DMS153 (cell line): ENCODE results near the gene KIF17.
A peak's percentile ranks its signal among the peaks of the same experiment; 100 is the strongest.
"Not testable (repeated sequence)": the region's sequence is repeated elsewhere in the genome, so short reads cannot be mapped to it uniquely, and the experiment has no call there.

Source experiments
- DNase-seq: peaks from one replicate; lab custom pipeline; 2025; lab: John Stamatoyannopoulos, UW

The KIF17 gene

DNA sequence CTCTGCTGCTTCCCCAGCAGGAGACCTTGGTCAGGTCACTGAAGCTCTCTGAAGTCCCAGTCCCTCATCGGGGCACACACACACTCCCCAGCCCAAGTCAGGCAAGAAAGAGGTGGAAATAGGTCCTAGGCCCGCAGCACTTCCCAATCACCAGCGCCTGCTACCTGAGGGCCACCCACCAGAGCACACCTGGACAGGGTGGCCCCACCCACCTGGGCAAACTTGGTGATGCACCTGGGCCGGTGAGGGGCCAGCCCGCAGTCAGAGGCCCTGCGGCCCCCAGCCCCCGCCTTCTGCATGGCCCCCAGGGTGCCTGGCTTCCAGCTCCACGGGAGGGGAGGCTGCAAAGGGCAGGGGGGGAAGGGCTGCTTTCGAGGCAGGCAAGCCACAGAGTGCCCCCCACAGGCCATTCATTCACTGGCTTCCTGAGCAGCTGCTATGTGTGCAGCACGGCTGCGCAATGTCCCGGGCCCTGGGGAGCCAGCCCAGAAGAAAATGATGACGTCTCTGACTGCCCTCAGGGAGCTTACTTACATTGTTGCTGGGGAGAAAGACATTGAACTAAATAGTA lies 10.0 kb upstream of the KIF17 start:
- no peak for DNase-seq

DNA sequence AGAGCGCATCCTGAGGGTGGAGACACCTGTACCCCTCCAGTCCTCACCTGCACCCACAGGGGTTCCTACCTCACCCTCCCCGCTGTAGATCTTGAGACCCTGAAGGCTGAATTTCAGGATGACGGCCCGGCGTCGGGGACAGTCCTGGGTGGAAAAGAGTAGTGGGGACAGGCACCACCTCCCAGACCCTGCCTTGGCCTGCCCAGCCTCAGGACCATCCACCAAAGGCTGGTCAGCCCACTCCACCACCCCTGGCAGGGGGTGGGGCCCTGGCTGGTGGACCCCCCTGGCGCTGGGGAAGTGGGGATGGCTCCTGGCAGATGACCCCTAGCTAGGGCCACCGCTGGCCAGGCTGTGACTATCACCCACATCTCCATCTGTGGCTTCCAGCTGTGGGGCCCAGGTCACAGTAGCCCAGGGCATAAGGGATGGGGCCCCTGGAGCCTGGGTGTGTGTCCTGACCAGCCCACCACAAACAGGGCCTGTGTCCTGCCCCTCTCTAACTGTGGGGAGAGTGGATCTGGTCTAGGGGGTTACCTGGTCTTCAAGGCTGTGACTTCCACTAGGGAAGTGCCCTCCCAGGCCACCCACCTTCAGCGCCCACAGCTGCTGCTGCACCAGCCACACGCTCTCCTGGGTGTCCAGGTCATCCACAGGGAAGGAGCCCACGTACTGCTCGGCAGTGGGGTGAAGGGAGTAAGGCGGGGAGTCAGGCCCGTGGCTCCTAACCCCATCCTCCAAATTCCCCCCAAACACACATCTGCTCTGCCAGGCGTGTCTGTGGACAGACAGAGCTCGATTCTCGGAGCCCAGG lies 9.3 kb upstream of the KIF17 start:
- DNase-seq = no peak

DNA sequence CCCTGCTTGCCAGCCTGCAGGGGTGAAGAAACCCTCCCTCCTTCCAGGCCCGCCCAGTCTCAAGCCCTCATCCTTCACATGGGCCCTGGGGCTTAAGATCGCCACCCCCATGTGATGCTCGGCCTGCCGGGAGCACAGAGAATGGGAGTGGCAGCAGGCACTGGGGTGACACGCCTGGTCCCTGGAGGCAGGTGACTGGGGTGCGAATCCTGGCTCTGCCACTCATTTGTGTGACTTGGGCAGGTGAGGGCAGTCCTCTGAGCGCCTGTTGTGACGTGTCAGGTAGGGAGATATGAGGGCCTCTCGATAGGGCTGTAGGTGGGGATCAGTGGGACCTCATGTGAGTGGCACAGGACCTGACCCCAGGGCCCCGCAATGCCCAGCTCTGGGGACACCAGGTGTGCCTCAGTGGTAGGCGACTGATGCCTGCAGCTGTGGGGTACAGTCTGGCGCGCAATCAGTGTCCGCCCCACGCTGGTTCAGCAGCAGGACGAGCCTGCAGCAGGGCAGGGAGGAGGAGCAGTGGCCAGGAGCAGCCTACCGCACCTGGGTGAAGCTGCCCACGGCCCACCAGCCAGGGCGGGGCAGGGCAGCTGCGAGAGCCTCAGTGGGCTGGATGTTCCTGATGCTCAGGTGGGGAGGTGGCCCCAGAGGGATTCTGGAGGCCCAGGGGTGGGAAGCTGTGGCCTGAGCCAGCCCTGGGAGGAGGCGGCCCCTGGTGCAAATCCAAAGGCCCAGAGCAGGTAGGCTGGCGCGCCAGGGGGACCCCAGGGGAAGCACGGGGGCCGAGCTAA lies 8.5 kb upstream of the KIF17 start:
- no peak for DNase-seq

DNA sequence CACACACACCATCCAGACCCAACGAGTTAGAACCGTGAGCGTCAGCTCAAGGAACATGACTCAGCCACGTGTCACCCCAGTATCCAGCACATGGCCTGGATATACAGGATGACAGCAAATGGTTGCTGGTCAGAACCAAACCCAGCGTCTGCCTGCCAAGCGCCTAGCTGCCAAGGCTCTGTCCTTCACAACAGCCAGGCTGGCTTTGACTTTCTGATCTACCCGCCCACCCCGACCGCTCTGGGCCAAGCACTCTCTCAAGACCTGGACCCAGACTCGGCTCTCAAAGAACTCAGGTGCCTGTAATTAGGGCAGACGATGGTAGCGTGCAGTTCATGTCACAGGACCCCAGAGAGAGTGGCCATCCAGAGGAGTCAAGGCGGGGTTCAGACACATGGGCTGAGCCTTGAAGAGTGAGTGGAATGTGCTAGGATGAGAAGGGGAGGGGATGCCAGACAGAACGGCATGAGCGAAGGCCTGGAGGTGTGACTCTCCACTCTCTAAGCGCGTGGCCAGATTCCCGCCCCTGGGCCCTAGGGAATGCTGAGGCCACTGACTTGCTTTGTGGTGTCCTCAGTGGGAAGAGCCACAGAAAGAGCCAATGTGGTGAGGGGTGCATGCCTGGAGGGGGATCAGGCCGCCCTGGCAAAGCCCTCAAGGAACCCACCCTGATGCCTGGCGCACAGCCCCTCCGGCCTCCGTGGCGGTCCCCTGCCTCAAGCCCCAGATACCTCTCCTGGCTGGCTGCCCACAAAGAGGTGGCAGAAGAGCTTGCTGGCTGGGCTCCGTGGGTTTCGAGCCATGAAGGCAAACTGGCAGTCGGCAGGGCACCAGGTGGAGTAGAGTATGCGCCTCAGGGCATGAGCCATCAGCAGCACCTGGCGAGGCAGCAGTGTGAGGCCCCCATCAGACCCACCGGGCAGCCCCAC lies 7.6 kb upstream of the KIF17 start:
- peak; percentile 35 for DNase-seq

DNA sequence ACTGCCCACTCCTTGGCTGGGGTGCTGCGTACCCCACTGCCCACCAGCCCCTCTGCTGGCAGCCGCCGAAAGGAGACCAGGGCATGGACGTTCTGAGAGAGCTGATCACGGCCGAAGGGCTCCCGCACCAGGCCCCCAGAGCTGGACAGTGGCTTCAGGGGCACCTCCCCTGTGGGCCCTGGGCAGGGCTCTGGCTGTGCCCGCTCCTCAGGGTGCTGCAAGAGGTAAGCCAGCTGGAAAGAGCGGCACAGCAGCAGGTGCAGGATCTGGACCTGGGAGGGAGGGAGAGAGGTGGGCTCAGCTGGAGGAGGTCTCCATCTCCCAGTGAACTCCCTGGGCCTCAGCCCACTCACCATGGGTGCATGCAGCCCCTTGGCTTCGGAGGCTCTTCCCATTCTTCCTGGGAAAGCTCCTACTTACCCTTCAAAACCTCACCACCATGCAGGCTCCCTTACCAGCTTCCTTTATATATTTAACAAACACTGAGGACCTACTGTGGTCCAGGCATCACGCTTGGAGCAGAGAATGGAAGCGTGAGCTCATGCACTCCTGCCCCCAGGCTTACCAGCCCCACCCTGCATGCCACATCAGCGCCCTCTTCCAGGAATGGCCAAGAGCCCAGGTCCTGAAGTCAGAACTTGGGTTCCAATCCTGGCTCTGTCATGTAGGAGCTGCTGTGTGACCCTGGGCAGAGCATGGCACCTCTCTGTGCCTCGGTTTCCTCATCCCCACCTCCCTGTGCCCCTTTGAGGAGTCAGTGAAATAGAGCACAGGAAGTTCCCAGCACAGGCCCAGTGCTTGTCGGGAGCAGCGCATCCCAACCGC lies 6.8 kb upstream of the KIF17 start:
- no peak for DNase-seq

DNA sequence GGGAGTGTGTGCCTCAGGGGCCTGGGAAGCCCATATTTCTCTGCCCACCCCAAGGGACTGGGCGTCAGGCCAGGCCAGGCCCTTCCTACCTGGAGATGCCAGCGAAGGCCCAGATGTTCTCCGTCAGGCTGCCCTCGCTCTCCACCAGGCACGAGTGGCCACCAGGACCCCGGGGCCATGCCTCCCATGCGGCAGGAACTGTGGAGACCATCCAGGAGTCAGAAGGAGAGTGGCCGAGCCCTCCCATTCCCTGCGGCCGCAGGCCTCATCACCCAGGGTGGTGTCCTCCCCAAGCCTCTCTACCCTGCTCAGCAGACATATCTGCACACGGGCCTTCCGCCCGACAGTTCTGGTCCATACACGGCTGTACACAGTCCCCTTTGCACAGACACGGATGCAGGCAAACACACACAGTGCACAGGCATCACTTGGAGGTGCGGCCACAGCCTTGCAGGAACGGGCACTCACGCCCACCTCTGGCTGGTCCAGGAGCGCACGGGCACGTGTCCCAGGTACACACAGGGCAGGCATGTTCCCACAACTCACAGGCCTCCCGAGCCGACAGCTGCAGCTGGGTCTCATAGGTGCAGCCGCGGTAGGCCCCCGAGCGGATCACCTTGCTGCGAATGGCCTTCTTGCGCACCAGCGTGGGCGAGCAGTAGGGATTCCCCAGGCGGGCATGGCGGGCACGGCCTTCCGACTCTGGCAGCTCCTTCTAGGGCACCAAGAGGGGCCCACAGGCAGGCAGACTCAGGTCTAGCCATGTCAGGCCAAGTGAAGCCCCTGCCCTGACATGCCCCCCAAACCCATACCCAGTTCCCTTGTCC lies 5.9 kb upstream of the KIF17 start:
- DNase-seq = no peak

DNA sequence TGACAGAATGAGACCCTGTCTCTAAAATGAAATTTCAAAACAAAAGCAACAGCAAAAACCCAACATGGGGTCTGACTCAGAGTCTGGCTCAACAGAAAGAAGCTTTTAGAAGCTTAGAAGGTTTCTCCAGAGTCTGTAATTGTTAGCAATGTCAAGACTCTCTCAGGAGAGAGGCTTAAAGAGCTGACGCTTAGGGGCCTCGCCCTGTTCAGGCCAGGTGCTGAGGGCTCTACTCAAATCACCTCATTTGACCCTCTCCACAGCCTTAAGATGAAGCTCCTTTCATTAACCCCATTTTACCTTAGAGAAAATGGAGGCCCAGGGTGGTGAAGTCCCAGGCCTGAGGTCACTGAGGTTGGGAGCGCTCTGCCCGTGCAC lies 5.3 kb upstream of the KIF17 start:
- DNase-seq = no peak

DNA sequence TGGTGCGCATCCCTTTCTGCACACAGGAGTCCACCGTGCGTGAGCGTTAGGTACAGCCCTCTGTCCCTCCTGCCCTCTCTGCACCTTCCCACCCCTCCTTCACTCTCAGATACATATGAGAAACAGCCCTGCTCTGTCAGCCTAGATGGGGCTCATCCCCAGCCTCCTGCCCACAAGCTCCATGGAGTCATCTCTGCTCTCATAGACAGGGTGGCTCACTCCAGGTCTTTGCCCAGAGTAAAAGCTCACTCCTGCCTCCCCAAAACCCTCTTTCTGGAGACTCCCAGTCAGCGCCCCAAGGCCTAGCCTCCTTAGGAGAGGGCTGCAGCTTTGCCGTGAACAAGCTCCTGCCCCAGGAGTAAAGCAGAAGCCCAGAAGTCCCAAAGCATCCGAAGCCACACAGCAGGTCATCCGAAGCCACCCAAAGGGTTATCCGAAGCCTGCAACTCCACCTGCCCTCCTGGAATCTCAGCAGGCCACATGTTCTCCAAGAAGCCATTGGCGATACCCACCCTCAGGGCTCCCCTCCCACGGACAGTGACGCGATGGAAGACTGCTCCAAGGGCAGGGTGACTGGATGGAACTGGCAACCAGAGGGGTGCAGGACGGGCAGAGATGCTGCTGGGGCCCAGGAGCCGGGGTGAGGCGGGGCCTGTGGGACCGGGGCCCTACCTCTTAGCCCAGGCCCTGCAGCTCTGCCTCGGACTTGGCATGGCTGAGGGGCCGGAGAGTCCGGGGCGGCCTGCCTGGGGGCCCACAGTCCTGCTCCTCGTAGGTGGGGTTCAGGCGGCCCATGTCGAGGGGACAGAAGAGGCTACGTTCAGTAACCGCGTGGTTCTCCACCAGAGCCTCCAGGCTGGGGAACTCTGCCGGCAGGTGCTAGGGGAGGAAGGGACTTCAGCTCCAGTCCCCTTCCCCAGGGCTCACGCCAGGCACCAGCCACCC lies 3.6 kb upstream of the KIF17 start:
- DNase-seq = no peak

DNA sequence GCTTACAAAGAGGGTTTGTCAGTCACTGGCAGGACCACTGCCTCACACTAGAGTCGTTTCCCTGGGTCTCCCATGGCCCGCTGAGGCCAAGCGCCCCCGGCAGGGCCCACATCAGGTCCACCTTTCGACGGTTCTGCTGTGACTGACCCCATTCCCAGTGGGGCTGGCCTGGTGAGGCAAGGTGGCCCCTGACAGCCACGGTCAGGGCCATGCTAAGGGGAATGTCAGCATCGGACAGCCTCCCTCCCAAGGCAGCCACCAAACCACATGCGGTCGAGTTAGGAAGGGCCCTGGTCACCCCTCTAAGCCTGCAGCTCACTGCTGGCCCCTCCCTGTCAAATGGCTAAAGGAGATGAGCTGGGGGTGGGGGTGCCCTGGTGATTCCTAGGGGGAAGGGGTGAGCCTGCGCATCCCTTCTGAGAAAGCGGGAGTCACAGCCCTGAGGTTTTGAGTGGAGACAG lies 2.9 kb upstream of the KIF17 start:
- no peak for DNase-seq

DNA sequence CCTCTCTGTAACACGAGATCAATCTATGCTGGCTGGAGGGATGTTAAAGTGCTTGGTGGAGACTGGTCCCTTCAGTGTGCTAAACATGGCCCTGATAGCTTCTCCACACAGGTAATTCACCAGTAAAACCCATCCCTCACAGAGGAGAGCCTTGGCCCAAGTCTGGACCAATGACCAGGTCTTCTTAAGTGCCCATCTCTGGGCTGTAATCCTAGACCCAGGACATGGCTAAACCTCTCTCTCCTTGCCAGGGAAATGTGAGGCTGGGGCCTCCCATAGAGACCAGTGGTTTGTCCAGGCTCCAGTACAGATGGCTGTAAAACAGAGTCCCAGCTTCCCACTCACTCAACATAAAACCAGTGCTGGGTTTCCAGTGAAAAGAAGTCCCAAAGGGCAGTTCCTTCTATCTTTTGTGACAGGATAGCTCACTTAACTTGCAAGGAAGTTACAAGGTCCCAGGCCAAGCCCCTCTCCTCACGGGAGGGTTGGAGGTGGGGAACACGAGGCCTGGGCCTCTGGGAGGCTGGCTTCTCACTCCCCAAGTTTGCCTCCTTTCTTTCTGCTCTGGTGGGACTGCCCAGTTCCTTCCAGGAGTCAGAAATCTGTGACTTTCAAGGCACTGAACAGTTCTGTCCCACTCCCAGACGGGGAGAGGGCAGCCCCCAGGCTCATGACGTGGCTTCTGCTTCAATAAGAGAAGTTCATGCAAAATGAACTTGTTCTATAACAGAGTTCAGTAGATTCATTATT lies 2.2 kb upstream of the KIF17 start:
- no peak for DNase-seq

DNA sequence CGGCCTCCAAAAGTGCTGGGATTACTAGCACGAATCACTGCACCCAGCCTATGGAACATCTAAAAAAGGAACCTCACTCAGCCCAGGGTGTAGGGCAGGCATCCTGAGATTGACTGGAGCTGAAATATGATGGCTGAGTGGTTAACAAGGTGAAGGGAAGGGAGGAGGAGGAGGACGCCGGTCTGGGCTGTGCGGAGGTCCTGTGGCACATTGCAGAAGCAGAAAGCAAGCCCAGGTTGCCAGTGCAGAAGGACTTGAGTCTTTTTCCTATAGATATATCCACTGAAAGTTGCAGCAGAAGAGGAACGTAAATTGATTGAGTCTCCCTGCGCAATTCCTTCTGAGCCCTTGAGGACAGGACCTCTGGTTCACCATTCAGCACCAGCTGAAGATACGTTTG lies 1.5 kb upstream of the KIF17 start:
- DNase-seq = no peak

DNA sequence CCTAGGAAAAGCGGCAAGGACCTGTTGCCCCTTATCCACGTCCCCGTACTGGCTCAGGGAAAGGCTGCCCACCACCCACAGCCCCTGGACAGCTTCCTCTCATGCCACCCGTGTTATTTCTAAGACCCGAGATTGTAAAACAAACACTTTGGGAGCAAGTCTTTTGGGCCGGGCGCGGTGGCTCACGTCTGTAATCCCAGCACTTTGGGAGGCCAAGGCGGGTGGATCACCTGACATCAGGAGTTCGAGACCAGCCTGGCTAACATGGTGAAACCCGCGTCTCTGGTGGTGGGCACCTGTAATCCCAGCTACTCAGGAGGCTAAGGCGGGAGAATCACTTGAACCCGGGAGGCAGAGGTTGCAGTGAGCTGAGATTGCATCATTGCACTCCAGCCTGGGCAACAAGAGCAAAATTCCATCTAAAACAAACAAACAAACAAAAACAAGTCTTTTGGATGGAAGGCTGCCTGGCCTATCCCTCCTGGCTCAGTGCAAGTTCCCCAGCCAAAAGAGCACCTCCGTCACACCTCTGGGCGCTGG lies 606 bp upstream of the KIF17 start:
- DNase-seq = not testable (repeated sequence)

DNA sequence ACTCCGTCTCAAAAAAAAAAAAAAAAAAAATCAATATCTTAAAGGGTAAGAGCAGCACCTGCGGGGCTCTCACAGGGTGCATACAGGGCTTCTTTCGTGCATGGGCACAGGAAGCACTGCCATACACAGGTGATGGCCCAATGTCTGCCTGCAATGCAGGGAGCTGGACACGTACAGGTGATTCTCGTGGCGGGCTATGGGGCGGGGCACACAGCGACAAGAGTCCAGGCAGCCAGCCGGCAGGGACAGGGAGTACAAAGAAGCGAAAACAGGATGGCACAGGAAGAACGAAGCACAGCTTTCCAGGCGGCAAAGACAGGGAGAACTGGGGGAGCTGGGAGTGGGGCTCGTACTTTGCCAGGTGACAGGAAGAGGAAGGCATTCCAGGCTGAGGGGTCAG lies 1.6 kb downstream of the KIF17 start:
- no peak for DNase-seq

DNA sequence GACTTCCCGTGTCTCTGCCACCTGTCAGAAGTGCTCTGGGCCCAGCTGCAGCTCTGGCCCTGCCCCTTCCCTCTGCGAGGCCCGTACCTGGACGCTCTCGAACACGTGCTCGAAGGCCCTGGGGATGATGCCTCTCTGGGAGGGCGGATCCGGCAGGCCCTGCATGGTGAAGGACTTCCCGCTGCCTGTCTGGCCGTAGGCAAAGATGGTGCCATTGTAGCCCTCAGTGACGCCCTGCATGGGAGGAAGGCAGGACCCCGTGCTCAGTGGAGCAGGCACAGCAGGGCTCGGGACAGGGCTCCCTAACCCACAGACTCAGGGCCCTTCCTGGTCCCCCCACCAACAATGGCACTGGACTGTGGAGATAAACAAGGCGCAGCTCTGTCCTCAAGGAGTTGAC lies 2.4 kb downstream of the KIF17 start:
- DNase-seq = no peak

DNA sequence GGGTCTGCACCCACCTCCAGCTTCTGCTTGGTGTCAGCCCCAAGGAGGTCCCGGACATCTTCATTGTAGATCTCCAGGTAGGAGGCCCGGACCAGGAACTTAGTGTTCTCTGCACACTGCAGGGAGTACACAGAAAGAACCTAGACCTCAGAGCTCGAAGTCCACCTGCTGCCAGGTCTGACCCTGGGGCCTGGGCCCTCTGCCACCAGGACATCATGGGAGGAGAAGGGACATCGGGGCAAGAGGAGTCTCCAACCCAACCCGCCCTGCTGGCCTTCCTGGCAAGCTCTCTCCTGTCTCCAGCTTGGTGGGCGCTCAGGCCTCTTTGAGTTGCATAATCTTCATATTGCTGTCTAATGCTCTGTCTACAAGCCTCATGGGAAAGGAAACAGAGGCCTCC lies 4.4 kb downstream of the KIF17 start:
- no peak for DNase-seq

DNA sequence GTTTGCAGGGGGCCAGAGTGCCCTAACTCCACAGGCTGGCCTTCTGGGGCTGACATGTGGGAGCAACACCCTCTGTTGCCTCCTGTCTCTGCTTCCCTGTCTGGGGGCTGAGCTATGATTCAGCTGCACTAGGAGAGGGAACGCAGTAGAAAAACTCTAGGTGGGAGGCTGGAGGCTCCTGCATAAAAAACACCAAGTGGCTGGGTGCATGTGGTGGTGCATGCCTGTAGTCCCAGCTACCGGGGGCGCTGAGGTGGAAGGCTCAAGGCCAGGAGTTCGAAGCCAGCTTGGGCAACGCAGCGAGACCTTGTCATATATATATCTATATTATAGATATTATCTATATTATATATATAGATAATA lies 5.6 kb downstream of the KIF17 start:
- DNase-seq = no peak

DNA sequence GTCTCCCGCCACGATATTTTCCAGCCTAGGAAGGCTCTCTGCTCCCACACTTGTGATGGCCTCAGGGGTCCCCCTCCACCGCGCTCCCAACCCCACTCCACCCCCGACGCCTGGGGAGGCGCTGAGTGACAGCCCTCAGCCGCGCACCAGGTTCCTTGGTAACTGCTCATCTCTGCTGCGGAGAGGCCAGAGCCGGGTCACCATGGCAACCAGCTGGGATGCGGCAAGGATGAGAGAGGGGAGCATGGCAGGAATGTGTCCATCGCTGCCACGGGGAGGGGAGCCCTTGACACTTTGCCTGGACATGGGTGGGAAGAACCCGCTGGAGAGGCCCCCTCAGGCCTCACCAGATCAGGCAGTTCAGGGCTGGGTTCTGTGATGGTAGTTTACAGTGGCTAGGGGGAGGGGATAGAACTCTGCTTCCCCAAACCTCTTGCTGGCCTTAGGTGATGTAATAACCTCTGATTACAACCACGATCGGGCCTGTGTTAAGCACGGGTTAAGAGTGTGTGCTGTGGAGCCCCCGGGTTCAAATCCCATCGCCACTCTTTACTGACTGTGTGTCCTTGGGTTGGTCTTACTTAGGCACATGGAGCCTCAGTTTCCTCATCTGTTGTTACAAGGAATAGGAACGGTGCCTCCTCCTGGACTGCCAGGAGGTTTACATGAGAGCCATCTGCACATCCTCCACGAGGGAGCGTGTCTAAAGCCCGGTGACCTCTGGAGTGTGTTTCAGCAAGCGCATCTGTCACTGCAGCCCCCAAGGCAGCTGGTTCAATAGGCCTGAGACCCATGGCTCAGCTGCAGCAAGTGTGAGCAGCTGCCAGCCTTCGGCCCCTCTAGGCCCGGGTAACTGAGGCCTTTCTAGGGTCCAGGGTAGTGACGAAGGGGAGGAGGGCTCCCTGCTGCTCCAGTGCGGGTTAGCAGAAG lies 6.3 kb downstream of the KIF17 start:
- DNase-seq = no peak
